OCI-LY7 (cell line): Measurements from ENCODE around the gene MOBP. TPM values are rescaled to one million over a fixed set of nuclear protein-coding genes. Genes with fewer than 3 reads are reported as not detected.

Experiments
- BruUV-seq: library from RNA; stranded (reverse); fragments of 400-500 nt; replicated peaks from 2 replicates; lab custom pipeline; 2021; lab: Mats Ljungman, UMichigan
- CTCF ChIA-PET: fragments of 300-600 bp; sonication (Branson Sonifier 250); formaldehyde crosslinking; loops from one replicate; lab custom pipeline; 2022; ENCODE audit warnings: antibody characterized with exemption; ENCODE audit not compliant: unreplicated experiment; lab: Charles Lee
- POLR2A ChIA-PET: fragments of 300-600 bp; sonication (Branson Sonifier 250); formaldehyde crosslinking; loops from one replicate; lab custom pipeline; 2022; ENCODE audit warnings: antibody characterized with exemption; lab: Charles Lee
- DNase-seq: peaks from one replicate; pipeline ENCODE4 v3.0.0-alpha.2; 2015; ENCODE audit warnings: low spot score
- H2AFZ ChIP-seq: fragments of 200-600 bp; sonication (generic), shearing (Covaris generic); 2 replicates; pipeline ENCODE4 v1.6.1; 2014; ENCODE audit warnings: mild to moderate bottlenecking, antibody characterized with exemption, low read length, moderate library complexity
- H3K27ac ChIP-seq: fragments of 200-600 bp; sonication (generic); 2 replicates; pipeline ENCODE4 v1.5.1; 2014; ENCODE audit warnings: mixed run types, low read depth, mild to moderate bottlenecking, moderate library complexity, low read length, inconsistent platforms; ENCODE audit not compliant: poor library complexity, severe bottlenecking
- H3K36me3 ChIP-seq: fragments of 200-600 bp; sonication (generic); 2 replicates; pipeline ENCODE4 v1.6.1; 2014; ENCODE audit warnings: mild to moderate bottlenecking, antibody characterized with exemption, low read length, moderate library complexity, mixed read lengths; ENCODE audit not compliant: insufficient read depth
- H3K4me1 ChIP-seq: fragments of 200-600 bp; sonication (generic); 2 replicates; pipeline ENCODE4 v1.5.1; 2014; ENCODE audit warnings: mild to moderate bottlenecking, low read length; ENCODE audit not compliant: insufficient read depth, poor library complexity, severe bottlenecking
- H3K4me2 ChIP-seq: fragments of 200-600 bp; sonication (generic); 2 replicates; pipeline ENCODE4 v1.6.1; 2014; ENCODE audit warnings: mild to moderate bottlenecking, low read length
- H3K4me3 ChIP-seq: fragments of 200-600 bp; sonication (generic); 2 replicates; pipeline ENCODE4 v1.5.1; 2014; ENCODE audit warnings: mild to moderate bottlenecking, low read depth, low read length; ENCODE audit not compliant: poor library complexity, severe bottlenecking
- H3K79me2 ChIP-seq: fragments of 200-600 bp; sonication (generic); 2 replicates; pipeline ENCODE4 v1.6.1; 2016; ENCODE audit warnings: low read depth, mild to moderate bottlenecking, low read length, moderate library complexity, mixed read lengths; ENCODE audit not compliant: insufficient read depth
- H3K9me2 ChIP-seq: fragments of 200-600 bp; sonication (generic); 2 replicates; pipeline ENCODE4 v1.6.1; 2016; ENCODE audit warnings: mild to moderate bottlenecking, low read length, mixed read lengths; ENCODE audit not compliant: insufficient read depth
- H3K9me3 ChIP-seq: fragments of 200-600 bp; sonication (generic); 2 replicates; pipeline ENCODE4 v1.6.1; 2014; ENCODE audit warnings: mild to moderate bottlenecking, mixed run types, low read length, mixed read lengths
- H4K20me1 ChIP-seq: fragments of 200-600 bp; sonication (generic); 2 replicates; pipeline ENCODE4 v1.6.1; 2014; ENCODE audit warnings: mild to moderate bottlenecking, antibody characterized with exemption, low read length, moderate library complexity, mixed read lengths; ENCODE audit not compliant: insufficient read depth
- EZH2phosphoT487 ChIP-seq: fragments of 200-600 bp; sonication (generic); IDR thresholded peaks from 2 replicates; pipeline ENCODE4 v1.6.1; 2018; ENCODE audit warnings: low read depth, borderline replicate concordance, mild to moderate bottlenecking, mixed run types, antibody characterized with exemption, low read length, moderate library complexity, mixed read lengths
- intact Hi-C: fragments of 100-400 bp; cut with micrococcal nuclease; formaldehyde crosslinking; loops from one replicate; pipeline ENCODE4 v1.10.0; 2022; ENCODE audit not compliant: unreplicated experiment
- total RNA-seq, 2 experiments: library from RNA; depleted of rRNA in 1 of 2; stranded (reverse); fragments of >200 nt in 1 of 2; shearing (Covaris generic) in 1 of 2; gene quantifications; 2 replicates each; pipeline ENCODE4 v1.2.3, GENCODE V29; 2014 to 2022
- TF ChIP-seq, protein P1 (sequence below): fragments of 200-600 bp; sonication (generic); conservative IDR thresholded peaks from 2 replicates; pipeline ENCODE4 v1.5.1; 2014; ENCODE audit warnings: mild to moderate bottlenecking, antibody characterized with exemption, low read length, moderate library complexity, mixed read lengths

MOBP gene
- total RNA-seq, 2 experiments from 2014 or later: not detected

DNA sequence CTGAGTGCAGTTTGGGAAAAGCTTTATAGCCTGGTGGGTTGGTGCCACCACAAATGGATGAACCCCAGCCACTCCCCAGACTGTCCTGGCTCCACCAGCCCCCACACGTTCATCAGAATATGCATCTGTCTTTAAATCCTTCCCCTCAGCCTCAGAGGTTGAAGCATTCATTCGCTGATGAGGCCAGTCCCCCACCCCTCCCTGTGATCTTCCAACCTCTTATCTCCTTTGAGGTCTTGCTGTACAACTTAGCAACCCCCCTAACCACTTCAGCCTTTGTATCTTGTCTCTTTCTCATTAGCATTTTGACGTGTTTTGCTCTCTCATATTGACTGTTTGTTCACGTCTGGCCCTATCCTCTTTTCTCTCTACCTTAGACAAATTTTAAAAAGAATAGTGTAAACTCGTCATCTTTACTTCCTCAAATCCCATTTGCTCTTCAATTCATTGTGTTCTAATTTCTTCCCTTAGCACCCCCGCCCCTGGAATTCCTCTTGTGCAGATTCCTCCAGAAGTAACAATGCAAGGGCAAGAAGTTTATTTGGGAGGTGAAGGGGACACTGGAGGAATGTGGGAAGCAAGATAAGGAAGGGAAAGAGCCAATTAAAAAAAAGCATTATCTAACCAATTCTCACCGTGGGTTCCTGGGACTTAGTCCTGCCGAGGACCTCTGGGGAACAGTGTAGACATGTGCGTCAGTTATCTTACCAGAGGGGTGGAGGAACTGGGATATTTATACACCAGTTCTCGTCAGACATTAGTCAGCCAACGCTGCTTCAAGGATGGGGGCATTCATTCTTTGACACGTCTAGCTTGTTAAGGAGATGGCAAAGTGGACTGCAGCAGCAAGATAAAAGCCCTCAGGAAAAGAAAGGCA, 38.6 kb downstream of the MOBP start:
- no peak overlapping the region for H3K4me2 ChIP-seq
- BruUV-seq: no TSS peak
- H4K20me1 ChIP-seq: no peaks in the 10 kb centered on the region
- H3K27ac ChIP-seq: no peak overlapping the region
- H3K9me3 ChIP-seq: no peaks in the 10 kb centered on the region
- H3K36me3 ChIP-seq: no peaks in the 10 kb centered on the region
- no peak overlapping the region for H3K4me3 ChIP-seq
- TF ChIP-seq EZH2phosphoT487: no peak
- TF ChIP-seq, protein P1, sequence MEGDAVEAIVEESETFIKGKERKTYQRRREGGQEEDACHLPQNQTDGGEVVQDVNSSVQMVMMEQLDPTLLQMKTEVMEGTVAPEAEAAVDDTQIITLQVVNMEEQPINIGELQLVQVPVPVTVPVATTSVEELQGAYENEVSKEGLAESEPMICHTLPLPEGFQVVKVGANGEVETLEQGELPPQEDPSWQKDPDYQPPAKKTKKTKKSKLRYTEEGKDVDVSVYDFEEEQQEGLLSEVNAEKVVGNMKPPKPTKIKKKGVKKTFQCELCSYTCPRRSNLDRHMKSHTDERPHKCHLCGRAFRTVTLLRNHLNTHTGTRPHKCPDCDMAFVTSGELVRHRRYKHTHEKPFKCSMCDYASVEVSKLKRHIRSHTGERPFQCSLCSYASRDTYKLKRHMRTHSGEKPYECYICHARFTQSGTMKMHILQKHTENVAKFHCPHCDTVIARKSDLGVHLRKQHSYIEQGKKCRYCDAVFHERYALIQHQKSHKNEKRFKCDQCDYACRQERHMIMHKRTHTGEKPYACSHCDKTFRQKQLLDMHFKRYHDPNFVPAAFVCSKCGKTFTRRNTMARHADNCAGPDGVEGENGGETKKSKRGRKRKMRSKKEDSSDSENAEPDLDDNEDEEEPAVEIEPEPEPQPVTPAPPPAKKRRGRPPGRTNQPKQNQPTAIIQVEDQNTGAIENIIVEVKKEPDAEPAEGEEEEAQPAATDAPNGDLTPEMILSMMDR: no peak
- DNase-seq: no peak
- H2AFZ ChIP-seq: no peak overlapping the region
- ChIA-PET CTCF (no interaction called here), POLR2A (interaction anchor here (0.6 kb wide), 1 partner anchor 89 kb away, joined by 3 read pairs; no protein-coding TSS in a partner anchor)
- no peaks in the 10 kb centered on the region for H3K9me2 ChIP-seq
- H3K79me2 ChIP-seq: no peaks in the 10 kb centered on the region
- H3K4me1 ChIP-seq: no peaks in the 10 kb centered on the region
- intact Hi-C loops: no loop called here

DNA sequence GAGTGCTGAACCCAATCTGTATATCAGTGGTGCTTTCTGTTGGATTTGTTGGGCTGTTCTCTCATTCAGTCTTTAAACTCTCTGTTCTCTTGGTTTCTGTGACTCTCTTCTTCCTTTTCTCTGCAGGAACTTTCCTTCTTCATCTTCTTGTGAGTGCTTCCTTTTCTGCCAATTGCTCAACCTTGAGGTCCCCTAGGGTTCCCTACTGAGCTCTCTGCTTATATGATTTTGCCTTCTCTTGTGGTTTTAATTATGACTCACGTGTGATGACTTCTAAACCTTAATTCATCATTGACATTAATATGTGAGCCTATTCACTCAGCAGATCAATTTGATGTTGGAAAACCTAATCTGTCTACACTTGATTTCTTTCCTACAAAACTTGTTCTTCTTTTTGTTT, 39.4 kb downstream of the MOBP start:
- Histone ChIP-seq H2AFZ (no peak overlapping the region), H4K20me1 (no peaks in the 10 kb centered on the region), H3K27ac (no peak overlapping the region), H3K79me2 (no peaks in the 10 kb centered on the region), H3K4me2 (no peak overlapping the region), H3K9me2 (no peaks in the 10 kb centered on the region), H3K36me3 (no peaks in the 10 kb centered on the region), H3K9me3 (no peaks in the 10 kb centered on the region), H3K4me3 (no peak overlapping the region), H3K4me1 (no peaks in the 10 kb centered on the region)
- DNase-seq: no peak
- POLR2A ChIA-PET: interaction anchor here (0.9 kb wide), 1 partner anchor 20 kb away, joined by 3 read pairs; no protein-coding TSS in a partner anchor
- TF ChIP-seq, protein P1: no peak
- no peak for TF ChIP-seq EZH2phosphoT487
- intact Hi-C loops: no loop called here
- CTCF ChIA-PET: no interaction called here
- BruUV-seq: no TSS peak
